G401.6 (cell line): ENCODE measurements around the gene INHBB.

Experiments used
- FAIRE-seq: peaks from 2 replicates; lab custom pipeline; 2012; peaks lifted over from hg19 to GRCh38; lab: Jason Lieb, UNC

Gene INHBB

GRCh38 chr2:120343100-120343432, 2.9 kb upstream of the INHBB start:
- FAIRE-seq: no peak

GRCh38 chr2:120343433-120344105, 2.4 kb upstream of the INHBB start:
- FAIRE-seq: no peak

- FAIRE-seq: no peak
These were observed 1.5 kb upstream of the INHBB start for GRCh38 chr2:120344214-120344975.

GRCh38 chr2:120344976-120345581, 857 bp upstream of the INHBB start:
- no peak for FAIRE-seq

- no peak for FAIRE-seq
These were observed 328 bp upstream of the INHBB start for GRCh38 chr2:120345608-120346007.

- FAIRE-seq: no peak
These were observed 877 bp downstream of the INHBB start for GRCh38 chr2:120346667-120347358.

GRCh38 chr2:120347396-120348060, 1.6 kb downstream of the INHBB start:
- no peak for FAIRE-seq

- no peak for FAIRE-seq
These were observed 2.3 kb downstream of the INHBB start for GRCh38 chr2:120348134-120348736.

GRCh38 chr2:120348737-120349439, 3.0 kb downstream of the INHBB start:
- no peak for FAIRE-seq

- no peak for FAIRE-seq
These were observed 3.5 kb downstream of the INHBB start for GRCh38 chr2:120349440-120349921.

- FAIRE-seq: no peak
These were observed 4.1 kb downstream of the INHBB start for GRCh38 chr2:120350080-120350479.

GRCh38 chr2:120350801-120351320, 4.9 kb downstream of the INHBB start:
- FAIRE-seq: no peak

- no peak for FAIRE-seq
These were observed 7.0 kb downstream of the INHBB start for GRCh38 chr2:120352696-120353590.

GRCh38 chr2:120353591-120353898, 7.6 kb downstream of the INHBB start:
- FAIRE-seq: no peak

GRCh38 chr2:120353931-120354330, 8.0 kb downstream of the INHBB start:
- no peak for FAIRE-seq

- FAIRE-seq: no peak
These were observed 8.5 kb downstream of the INHBB start for GRCh38 chr2:120354467-120354866.

GRCh38 chr2:120354935-120355779, 9.2 kb downstream of the INHBB start:
- no peak for FAIRE-seq

- no peak for FAIRE-seq
These were observed 9.9 kb downstream of the INHBB start for GRCh38 chr2:120355780-120356266.

GRCh38 chr2:120357768-120358167, 11.8 kb downstream of the INHBB start:
- FAIRE-seq: no peak
